GM12892 (cell line): Measurements from ENCODE around the gene PLEKHM1.
"Not testable (repeated sequence)": the region's sequence is repeated elsewhere in the genome, so short reads cannot be mapped to it uniquely, and the experiment has no call there.

Experiments
- POLR2A ChIP-seq: IDR thresholded peaks from 2 replicates; pipeline ENCODE4 v1.6.1; 2011; ENCODE audit warnings: low read depth, low read length, control low read depth
- POLR2AphosphoS5 ChIP-seq: IDR thresholded peaks from 2 replicates; pipeline ENCODE4 v1.6.1; 2011; ENCODE audit warnings: low read depth, low read length, control low read depth

- not testable (repeated sequence) for TF ChIP-seq POLR2AphosphoS5, POLR2A
Observed at GRCh38 chr17:45451660-45452059, 38.9 kb downstream of the PLEKHM1 start.
